Upper lobe of left lung (tissue), 4 donors: ENCODE results near the gene MGMT.

Experiments
- CTCF ChIP-seq, 6 experiments: fragments of 450-650 bp in 4 of 6; fragments of 200-600 bp in 2 of 6; sonication (generic) in 2 of 6; IDR thresholded peaks; one replicate each; pipeline ENCODE4 v1.5.1; 2016 to 2019; ENCODE audit warnings: antibody characterized with exemption in 6 of 6
- EP300 ChIP-seq, 4 donors: sonication (generic); formaldehyde crosslinking; IDR thresholded peaks; one replicate each; pipeline ENCODE4 v1.5.1; 2017; ENCODE audit warnings: antibody characterized with exemption in 4 of 4, control low read depth in 2 of 4
- POLR2AphosphoS5 ChIP-seq, 2 donors: sonication (generic); formaldehyde crosslinking; IDR thresholded peaks; one replicate each; pipeline ENCODE4 v1.5.1; 2017; ENCODE audit warnings: antibody characterized with exemption in 2 of 2

GRCh38 chr10:129683519-129683918, 216.5 kb downstream of the MGMT start:
- TF ChIP-seq CTCF (IDR thresholded peaks at IDR 0.05) (no peak), EP300 (IDR thresholded peaks at IDR 0.05) (no peak), POLR2AphosphoS5 (IDR thresholded peaks at IDR 0.05) (no peak)
